PFSK-1 (cell line): ENCODE measurements around the gene STAT6.

Source experiments
- FOXP2 ChIP-seq: optimal IDR thresholded peaks from 2 replicates; pipeline ENCODE3; 2011; ENCODE audit warnings: borderline replicate concordance, control low read depth, inconsistent platforms; ENCODE audit not compliant: insufficient read depth; ENCODE audit errors: extremely low read length, extremely low read depth
- POLR2AphosphoS5 ChIP-seq: IDR thresholded peaks from 2 replicates; pipeline ENCODE4 v1.6.1; 2012; ENCODE audit warnings: low read depth, mild to moderate bottlenecking, control low read depth, low read length, moderate library complexity
- SIN3A ChIP-seq: IDR thresholded peaks from 2 replicates; pipeline ENCODE4 v1.6.1; 2012; ENCODE audit warnings: mild to moderate bottlenecking, low read length, moderate library complexity, borderline replicate concordance; ENCODE audit not compliant: insufficient read depth
- TAF1 ChIP-seq: IDR thresholded peaks from 2 replicates; pipeline ENCODE4 v1.6.1; 2012; ENCODE audit warnings: low read length, control low read depth, borderline replicate concordance; ENCODE audit not compliant: insufficient read depth
- TF ChIP-seq, protein P1 (sequence below), 2 experiments: IDR thresholded peaks; 2 replicates each; pipeline versions ENCODE4 v1.6.1 to v1.8.0; 2011 to 2012; ENCODE audit warnings: low read depth in 2 of 2, low read length in 2 of 2, control low read depth in 1 of 2, inconsistent platforms in 1 of 2, mild to moderate bottlenecking in 1 of 2, moderate library complexity in 1 of 2; ENCODE audit not compliant: insufficient read depth in 1 of 2

The STAT6 gene

DNA sequence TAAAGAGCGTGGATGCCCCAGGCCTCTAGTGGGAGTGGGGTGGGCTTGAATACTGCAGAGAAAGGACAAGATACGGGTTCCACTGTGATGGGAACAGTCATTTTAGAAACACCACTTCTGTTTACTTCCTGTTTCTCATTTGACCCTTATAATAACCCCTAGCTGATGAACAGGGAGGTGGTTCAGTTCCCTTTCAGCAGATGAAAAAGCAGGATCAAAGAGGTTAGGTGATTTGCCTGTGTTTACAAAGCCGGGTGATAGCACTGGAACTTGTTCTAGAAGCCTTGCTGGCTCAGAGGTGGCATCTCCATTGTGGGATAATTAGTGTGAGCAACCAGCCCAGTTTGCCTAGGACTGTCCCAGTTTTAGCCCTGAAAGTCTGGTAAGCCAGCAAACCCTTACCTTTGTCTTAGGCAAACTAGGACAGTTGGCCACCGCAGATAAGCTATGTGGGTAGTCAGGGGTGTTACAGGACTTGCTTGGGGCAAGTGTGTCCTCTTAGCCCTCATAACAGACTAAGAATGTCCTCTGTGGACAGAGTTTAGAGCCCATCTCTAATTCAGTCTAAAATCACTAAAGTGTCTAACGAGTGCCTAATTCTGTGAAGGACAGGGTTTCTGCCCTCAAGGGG, 43.8 kb upstream of the STAT6 start:
- TF ChIP-seq POLR2AphosphoS5 (no peak), SIN3A (no peak), TAF1 (no peak), FOXP2 (no peak)
- TF ChIP-seq, protein P1, sequence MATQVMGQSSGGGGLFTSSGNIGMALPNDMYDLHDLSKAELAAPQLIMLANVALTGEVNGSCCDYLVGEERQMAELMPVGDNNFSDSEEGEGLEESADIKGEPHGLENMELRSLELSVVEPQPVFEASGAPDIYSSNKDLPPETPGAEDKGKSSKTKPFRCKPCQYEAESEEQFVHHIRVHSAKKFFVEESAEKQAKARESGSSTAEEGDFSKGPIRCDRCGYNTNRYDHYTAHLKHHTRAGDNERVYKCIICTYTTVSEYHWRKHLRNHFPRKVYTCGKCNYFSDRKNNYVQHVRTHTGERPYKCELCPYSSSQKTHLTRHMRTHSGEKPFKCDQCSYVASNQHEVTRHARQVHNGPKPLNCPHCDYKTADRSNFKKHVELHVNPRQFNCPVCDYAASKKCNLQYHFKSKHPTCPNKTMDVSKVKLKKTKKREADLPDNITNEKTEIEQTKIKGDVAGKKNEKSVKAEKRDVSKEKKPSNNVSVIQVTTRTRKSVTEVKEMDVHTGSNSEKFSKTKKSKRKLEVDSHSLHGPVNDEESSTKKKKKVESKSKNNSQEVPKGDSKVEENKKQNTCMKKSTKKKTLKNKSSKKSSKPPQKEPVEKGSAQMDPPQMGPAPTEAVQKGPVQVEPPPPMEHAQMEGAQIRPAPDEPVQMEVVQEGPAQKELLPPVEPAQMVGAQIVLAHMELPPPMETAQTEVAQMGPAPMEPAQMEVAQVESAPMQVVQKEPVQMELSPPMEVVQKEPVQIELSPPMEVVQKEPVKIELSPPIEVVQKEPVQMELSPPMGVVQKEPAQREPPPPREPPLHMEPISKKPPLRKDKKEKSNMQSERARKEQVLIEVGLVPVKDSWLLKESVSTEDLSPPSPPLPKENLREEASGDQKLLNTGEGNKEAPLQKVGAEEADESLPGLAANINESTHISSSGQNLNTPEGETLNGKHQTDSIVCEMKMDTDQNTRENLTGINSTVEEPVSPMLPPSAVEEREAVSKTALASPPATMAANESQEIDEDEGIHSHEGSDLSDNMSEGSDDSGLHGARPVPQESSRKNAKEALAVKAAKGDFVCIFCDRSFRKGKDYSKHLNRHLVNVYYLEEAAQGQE (IDR thresholded peaks at IDR 0.05; ENCODE audit: insufficient read depth in 1 of 2, low read depth in 2 of 2, low read length in 2 of 2) = no peak

DNA sequence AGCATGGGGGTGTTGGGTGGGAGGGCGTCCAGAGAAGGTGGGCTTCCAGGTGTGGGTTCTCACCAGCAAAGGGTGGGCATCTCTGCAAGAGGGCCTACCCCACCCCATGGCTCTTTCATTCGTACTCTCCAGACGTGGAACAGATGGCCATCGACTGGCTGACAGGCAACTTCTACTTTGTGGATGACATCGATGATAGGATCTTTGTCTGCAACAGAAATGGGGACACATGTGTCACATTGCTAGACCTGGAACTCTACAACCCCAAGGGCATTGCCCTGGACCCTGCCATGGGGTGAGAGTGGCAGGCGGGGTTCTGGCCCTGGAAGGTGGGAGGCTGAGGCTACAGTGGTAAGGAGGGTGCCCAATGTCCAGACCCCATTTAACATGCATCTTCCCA, 42.9 kb upstream of the STAT6 start:
- TF ChIP-seq SIN3A = no peak
- no peak for TF ChIP-seq TAF1
- TF ChIP-seq POLR2AphosphoS5 = no peak
- TF ChIP-seq, protein P1 (IDR thresholded peaks at IDR 0.05; ENCODE audit: insufficient read depth in 1 of 2, low read depth in 2 of 2, low read length in 2 of 2) = no peak
- no peak for TF ChIP-seq FOXP2

DNA sequence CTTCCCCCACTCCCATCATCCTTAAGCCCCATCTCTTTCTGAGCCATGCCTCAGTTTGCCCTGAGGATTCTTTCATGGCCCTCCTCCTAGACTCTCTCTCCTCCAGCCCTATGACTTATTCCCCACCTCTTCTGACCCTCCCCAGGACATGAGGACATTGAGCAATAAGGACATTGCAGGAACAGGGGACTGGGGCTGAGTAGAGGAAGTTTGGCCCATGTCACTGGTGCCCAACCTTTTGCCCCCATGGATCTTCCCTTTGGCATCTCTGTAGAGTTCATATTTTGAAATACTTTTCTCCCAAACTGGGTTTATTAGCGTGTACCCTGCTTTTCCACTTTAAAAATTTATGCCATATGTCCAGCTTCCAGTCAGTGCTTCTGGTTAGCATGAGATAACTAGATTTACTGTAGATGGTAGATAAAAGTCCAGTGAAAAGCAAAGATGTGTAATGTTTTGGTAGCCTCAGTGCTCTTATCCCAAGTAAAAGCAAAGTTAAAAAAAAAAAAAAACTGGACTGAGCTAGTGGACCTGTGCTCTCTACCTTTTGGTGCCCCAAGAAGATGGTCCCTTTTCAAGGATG, 42.3 kb upstream of the STAT6 start:
- no peak for TF ChIP-seq TAF1
- TF ChIP-seq, protein P1 (IDR thresholded peaks at IDR 0.05; ENCODE audit: insufficient read depth in 1 of 2, low read depth in 2 of 2, low read length in 2 of 2) = no peak
- TF ChIP-seq POLR2AphosphoS5 = no peak
- TF ChIP-seq SIN3A = no peak
- no peak for TF ChIP-seq FOXP2

DNA sequence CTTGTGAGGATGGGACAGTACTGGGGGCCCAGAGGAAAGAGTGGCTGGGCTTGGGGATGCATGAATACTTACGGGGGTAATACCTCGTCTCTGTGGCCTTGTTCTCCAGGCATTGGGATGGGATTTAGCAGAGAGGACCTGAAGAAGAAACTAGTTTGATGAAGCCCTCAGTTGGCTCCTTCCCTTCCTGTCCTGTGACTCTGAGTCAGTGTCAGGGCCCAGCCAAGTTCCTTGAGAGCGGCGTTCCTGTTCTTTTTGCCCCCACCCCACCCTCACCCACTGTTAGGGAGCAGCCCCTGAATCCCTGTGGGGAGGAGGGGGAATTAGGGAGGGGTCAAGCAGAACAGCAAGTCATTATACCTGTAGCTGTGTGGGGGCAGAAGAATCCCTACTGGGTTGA, 41.5 kb upstream of the STAT6 start:
- TF ChIP-seq FOXP2 (no peak), POLR2AphosphoS5 (no peak), SIN3A (no peak), TAF1 (no peak)
- TF ChIP-seq, protein P1 (IDR thresholded peaks at IDR 0.05; ENCODE audit: insufficient read depth in 1 of 2, low read depth in 2 of 2, low read length in 2 of 2) = no peak
